A549 treated with CpdA at 1 μM for 4 hours (cell line): Measurements from ENCODE around the gene IFNA7. TPM values are rescaled to one million over a fixed set of nuclear protein-coding genes. Genes with fewer than 3 reads are reported as not detected.

ENCODE experiments used
- total RNA-seq: library from RNA; stranded (reverse); fragments of 200-300 nt; extraction: Qiagen RNA extraction; gene quantifications from 5 replicates; pipeline ENCODE4 v1.2.3, GENCODE V29; 2022; ENCODE audit warnings: low read depth

IFNA7 gene
- total RNA-seq: not detected in 5 replicates

DNA sequence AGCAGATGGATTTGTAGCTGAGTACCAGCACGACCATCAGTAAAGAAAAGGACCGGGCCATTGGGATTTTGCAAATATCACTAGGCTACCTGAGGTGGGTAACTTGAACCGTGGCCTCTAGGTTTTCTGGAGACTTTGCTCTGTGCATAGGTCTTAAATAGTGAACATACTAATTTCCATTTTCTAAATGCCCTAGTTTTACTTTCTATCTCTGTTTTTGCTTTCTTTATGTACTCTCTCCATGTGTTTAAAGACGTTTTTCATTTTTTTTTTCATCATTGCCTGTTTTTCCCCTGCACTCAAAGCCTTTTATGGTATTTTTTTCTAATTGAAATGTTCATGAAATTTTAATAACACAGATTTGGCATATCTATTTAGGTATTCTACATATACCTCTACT, at the start of gene IFNA7:
Gene IFNA7 (minus strand): TSS at position 101 of the 400 bp plus-strand sequence. CDS start 40 bp downstream, at position 61.

DNA sequence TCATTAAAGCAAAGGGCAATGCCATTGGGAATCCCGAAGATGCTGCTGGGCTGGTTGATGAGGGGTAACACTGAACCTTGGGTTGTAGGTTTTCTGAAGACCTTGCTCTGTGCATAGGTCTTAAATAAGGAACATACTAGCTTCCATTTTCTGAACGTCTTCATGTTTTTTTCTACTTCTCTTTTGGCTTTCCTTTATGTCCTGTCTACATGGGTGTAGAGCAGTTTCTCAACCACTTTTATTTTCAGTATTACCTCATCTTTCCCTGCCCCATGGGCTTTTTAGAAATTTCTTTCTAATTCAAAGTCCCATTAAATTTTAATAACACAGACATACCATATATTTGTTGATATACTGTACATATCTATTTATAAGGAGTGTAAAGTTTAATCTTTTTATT, 37.9 kb upstream of the IFNA7 start, which contains the start of gene IFNA14:
Gene IFNA14 (minus strand): TSS at position 95 of the 400 bp plus-strand sequence. CDS start 70 bp downstream, at position 25.

DNA sequence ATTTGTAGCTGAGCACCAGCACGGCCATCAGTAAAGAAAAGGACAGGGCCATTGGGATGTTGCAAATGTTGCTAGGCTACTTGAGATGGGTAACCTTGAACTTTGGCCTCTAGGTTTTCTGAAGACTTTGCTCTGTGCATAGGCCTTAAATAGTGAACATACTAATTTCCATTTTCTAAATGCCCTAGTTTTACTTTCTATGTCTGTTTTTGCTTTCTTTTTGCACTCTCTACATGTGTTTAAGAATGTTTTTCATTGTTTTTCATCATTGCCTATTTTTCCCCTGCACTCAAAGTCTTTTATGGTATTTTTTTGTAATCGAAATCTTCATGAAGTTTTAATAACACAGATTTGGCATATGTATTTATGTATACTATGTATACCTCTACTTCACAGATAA, 26.1 kb upstream of the IFNA7 start, which contains the start of gene IFNA17:
Gene IFNA17 (minus strand): TSS at position 101 of the 400 bp plus-strand sequence. CDS start 49 bp downstream, at position 52.

GRCh38 chr9:21217211-21217610, 15.2 kb upstream of the IFNA7 start, which contains the start of gene IFNA16:
Gene IFNA16 (minus strand): TSS chr9:21217311. CDS start chr9:21217305, 6 bp downstream.

DNA sequence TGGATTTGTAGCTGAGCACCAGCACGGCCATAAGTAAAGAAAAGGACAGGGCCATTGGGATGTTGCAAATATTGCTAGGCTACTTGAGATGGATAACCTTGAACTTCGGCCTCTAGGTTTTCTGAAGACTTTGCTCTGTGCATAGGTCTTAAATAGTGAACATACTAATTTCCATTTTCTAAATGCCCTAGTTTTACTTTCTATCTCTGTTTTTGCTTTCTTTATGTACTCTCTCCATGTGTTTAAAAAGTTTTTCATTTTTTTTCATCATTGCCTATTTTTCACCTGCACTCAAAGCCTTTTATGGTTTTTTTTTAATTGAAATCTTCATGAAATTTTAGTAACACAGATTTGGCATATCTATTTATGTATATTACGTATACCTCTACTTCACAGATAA, 5.0 kb upstream of the IFNA7 start, which contains the start of gene IFNA10:
Gene IFNA10 (minus strand): TSS at position 101 of the 400 bp plus-strand sequence. CDS start 46 bp downstream, at position 55.

DNA sequence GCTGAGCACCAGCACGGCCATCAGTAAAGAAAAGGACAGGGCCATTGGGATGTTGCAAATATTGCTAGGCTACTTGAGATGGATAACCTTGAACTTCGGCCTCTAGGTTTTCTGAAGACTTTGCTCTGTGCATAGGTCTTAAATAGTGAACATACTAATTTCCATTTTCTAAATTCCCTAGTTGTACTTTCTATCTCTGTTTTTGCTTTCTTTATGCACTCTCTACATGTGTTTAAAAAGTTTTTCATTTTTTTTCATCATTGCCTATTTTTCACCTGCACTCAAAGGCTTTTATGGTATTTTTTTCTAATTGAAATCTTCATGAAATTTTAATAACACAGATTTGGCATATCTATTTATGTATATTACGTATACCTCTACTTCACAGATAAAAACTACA, 14.5 kb downstream of the IFNA7 start, which contains the start of gene IFNA4:
Gene IFNA4 (minus strand): TSS at position 101 of the 400 bp plus-strand sequence. CDS start 56 bp downstream, at position 45.

DNA sequence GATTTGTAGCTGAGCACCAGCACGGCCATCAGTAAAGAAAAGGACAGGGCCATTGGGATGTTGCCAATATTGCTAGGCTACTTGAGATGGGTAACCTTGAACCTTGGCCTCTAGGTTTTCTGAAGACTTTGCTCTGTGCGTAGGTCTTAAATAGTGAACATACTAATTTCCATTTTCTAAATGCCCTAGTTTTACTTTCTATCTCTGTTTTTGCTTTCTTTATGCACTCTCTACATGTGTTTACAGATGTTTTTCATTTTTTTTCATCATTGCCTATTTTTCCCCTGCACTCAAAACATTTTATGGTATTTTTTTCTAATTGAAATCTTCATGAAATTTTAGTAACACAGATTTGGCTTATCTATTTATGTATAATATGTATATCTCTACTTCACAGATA, 35.4 kb downstream of the IFNA7 start, which contains the start of gene IFNA21:
Gene IFNA21 (minus strand): TSS at position 101 of the 400 bp plus-strand sequence. CDS start 48 bp downstream, at position 53.

Other genes starting within 250 kb of the IFNA7 start
- 0.80 to 1.1 TPM (median 0.96 TPM) in 5 replicates for gene HACD4, start 170.6 kb downstream of the IFNA7 start, total RNA-seq
- gene IFNB1, start 124.3 kb downstream of the IFNA7 start, total RNA-seq: not detected in 5 replicates
- gene IFNW1, start 60.4 kb downstream of the IFNA7 start, total RNA-seq: not detected in 5 replicates
- not detected in 5 replicates for gene IFNA21, start 35.5 kb downstream of the IFNA7 start, total RNA-seq
- gene IFNA4, start 14.6 kb downstream of the IFNA7 start, total RNA-seq: not detected in 5 replicates
- gene IFNA10, start 4.9 kb upstream of the IFNA7 start, total RNA-seq: not detected in 5 replicates
- not detected in 5 replicates for gene IFNA16, start 15.1 kb upstream of the IFNA7 start, total RNA-seq
- not detected in 5 replicates for gene IFNA17, start 26.0 kb upstream of the IFNA7 start, total RNA-seq
- not detected in 5 replicates for gene IFNA14, start 37.8 kb upstream of the IFNA7 start, total RNA-seq
- gene IFNA5, start 103.1 kb upstream of the IFNA7 start, total RNA-seq: not detected in 5 replicates
- 14.4 to 18.7 TPM (median 16.7 TPM) in 5 replicates for gene KLHL9, start 133.2 kb upstream of the IFNA7 start, total RNA-seq
- gene IFNA6, start 148.7 kb upstream of the IFNA7 start, total RNA-seq: not detected in 5 replicates
- not detected in 5 replicates for gene IFNA13, start 165.9 kb upstream of the IFNA7 start, total RNA-seq
- gene IFNA2, start 183.2 kb upstream of the IFNA7 start, total RNA-seq: not detected in 5 replicates
- gene IFNA8, start 206.9 kb upstream of the IFNA7 start, total RNA-seq: not detected in 5 replicates
- gene IFNA1, start 238.2 kb upstream of the IFNA7 start, total RNA-seq: not detected in 5 replicates